Fibroblast of skin of left biceps (primary cell): ENCODE results near the gene CLIP1.
"Not testable (repeated sequence)": the region's sequence is repeated elsewhere in the genome, so short reads cannot be mapped to it uniquely, and the experiment has no call there.

ENCODE experiments used
- DNase-seq, 2 experiments: peaks; one replicate each; pipeline ENCODE4 v3.0.0-alpha.2; 2013; ENCODE audit warnings: low read depth in 2 of 2

The CLIP1 gene

GRCh38 chr12:122312926-122313325, 109.5 kb downstream of the CLIP1 start:
- DNase-seq = no peak

GRCh38 chr12:122311696-122312095, 110.8 kb downstream of the CLIP1 start:
- DNase-seq = no peak

- no peak for DNase-seq
Observed at GRCh38 chr12:122310626-122311333, 111.7 kb downstream of the CLIP1 start.

- no peak for DNase-seq
Observed at GRCh38 chr12:122309564-122310121, 112.8 kb downstream of the CLIP1 start.

- peak in 1 of 2 experiments; percentile 6 for DNase-seq
Observed at GRCh38 chr12:122308811-122309210, 113.7 kb downstream of the CLIP1 start.

- no peak for DNase-seq
Observed at GRCh38 chr12:122306407-122306806, 116.1 kb downstream of the CLIP1 start.

- no peak for DNase-seq
Observed at GRCh38 chr12:122304924-122305323, 117.5 kb downstream of the CLIP1 start.

GRCh38 chr12:122303068-122303467, 119.4 kb downstream of the CLIP1 start:
- DNase-seq = no peak

- DNase-seq = no peak
Observed at GRCh38 chr12:122298071-122298748, 124.3 kb downstream of the CLIP1 start.

- no peak for DNase-seq
Observed at GRCh38 chr12:122297494-122297893, 125.0 kb downstream of the CLIP1 start.

- no peak for DNase-seq
Observed at GRCh38 chr12:122295877-122296276, 126.6 kb downstream of the CLIP1 start.

- DNase-seq = no peak
Observed at GRCh38 chr12:122293081-122293480, 129.4 kb downstream of the CLIP1 start.

- no peak for DNase-seq
Observed at GRCh38 chr12:122291431-122291830, 131.0 kb downstream of the CLIP1 start.

- no peak for DNase-seq
Observed at GRCh38 chr12:122283680-122284079, 138.8 kb downstream of the CLIP1 start.

GRCh38 chr12:122282061-122282460, 140.4 kb downstream of the CLIP1 start:
- peak; percentile 50 to 57 for DNase-seq

GRCh38 chr12:122276242-122276641, 146.2 kb downstream of the CLIP1 start:
- DNase-seq = no peak

- no peak for DNase-seq
Observed at GRCh38 chr12:122275459-122275858, 147.0 kb downstream of the CLIP1 start.

GRCh38 chr12:122266230-122266901, 156.1 kb downstream of the CLIP1 start, which contains the start of gene VPS33A:
TSS of gene VPS33A (minus strand) at chr12:122266494. CDS start at chr12:122266408, 86 bp downstream.
- DNase-seq = peak; percentile 95 to 96

GRCh38 chr12:122265886-122266229, 156.6 kb downstream of the CLIP1 start:
- DNase-seq = no peak

- DNase-seq = no peak
Observed at GRCh38 chr12:122265476-122265875, 157.0 kb downstream of the CLIP1 start.

GRCh38 chr12:122260735-122261134, 161.7 kb downstream of the CLIP1 start:
- not testable (repeated sequence) for DNase-seq

GRCh38 chr12:122258939-122259338, 163.5 kb downstream of the CLIP1 start:
- not testable (repeated sequence) for DNase-seq
